Calu3 (cell line): ENCODE data around the gene SLC25A5. TPM values are rescaled to one million over a fixed set of nuclear protein-coding genes. Genes with fewer than 3 reads are reported as not detected.

ENCODE experiments used
- BruUV-seq: library from RNA; stranded (reverse); fragments of 400-500 nt; replicated peaks from 2 replicates; lab custom pipeline; 2021; lab: Mats Ljungman, UMichigan
- CTCF ChIA-PET: fragments of 300-600 bp; sonication (Branson Sonifier 250); formaldehyde crosslinking; loops from one replicate; lab custom pipeline; 2022; ENCODE audit warnings: antibody characterized with exemption; lab: Charles Lee
- DNase-seq: peaks from one replicate; pipeline ENCODE4 v3.0.0; 2022
- H3K27ac Mint-ChIP-seq: one replicate; pipeline ENCODE4 v1.8.0; 2022; ENCODE audit warnings: mixed read lengths; ENCODE audit not compliant: unreplicated experiment
- H3K27me3 Mint-ChIP-seq: one replicate; pipeline ENCODE4 v1.8.0; 2022; ENCODE audit warnings: mixed read lengths; ENCODE audit not compliant: unreplicated experiment
- H3K36me3 Mint-ChIP-seq: one replicate; pipeline ENCODE4 v1.8.0; 2022; ENCODE audit warnings: mild to moderate bottlenecking, moderate library complexity, mixed read lengths; ENCODE audit not compliant: insufficient read depth, unreplicated experiment
- H3K4me1 Mint-ChIP-seq: one replicate; pipeline ENCODE4 v1.8.0; 2022; ENCODE audit warnings: mild to moderate bottlenecking, low read depth, mixed read lengths; ENCODE audit not compliant: unreplicated experiment
- H3K4me3 Mint-ChIP-seq: one replicate; pipeline ENCODE4 v1.8.0; 2022; ENCODE audit warnings: mild to moderate bottlenecking, low read depth, moderate library complexity, mixed read lengths; ENCODE audit not compliant: unreplicated experiment
- H3K9me3 Mint-ChIP-seq: one replicate; pipeline ENCODE4 v1.8.0; 2022; ENCODE audit warnings: low read depth, mixed read lengths; ENCODE audit not compliant: unreplicated experiment
- CTCF ChIP-seq: fragments of 200-600 bp; IDR thresholded peaks from one replicate; pipeline ENCODE4 v1.8.0; 2022; ENCODE audit warnings: antibody characterized with exemption; ENCODE audit not compliant: unreplicated experiment
- intact Hi-C: fragments of 100-400 bp; cut with micrococcal nuclease; formaldehyde crosslinking; loops from one replicate; pipeline ENCODE4 v1.10.0; 2022; ENCODE audit not compliant: unreplicated experiment
- total RNA-seq: library from RNA; stranded (reverse); gene quantifications from 2 replicates; pipeline ENCODE4 v1.2.3, GENCODE V29; 2022

The SLC25A5 gene
- total RNA-seq, 1 experiment from 2014 or later = 416 TPM

- Mint-ChIP-seq H3K36me3 (no peaks in the 10 kb centered on the region), H3K4me1 (no peaks in the 10 kb centered on the region), H3K27me3 (no peaks in the 10 kb centered on the region), H3K4me3 (no peak overlapping the region), H3K9me3 (no peaks in the 10 kb centered on the region), H3K27ac (no peak overlapping the region)
- intact Hi-C loops = no loop called here
- TF ChIP-seq CTCF = no peak
- BruUV-seq = no TSS peak
- no peak for DNase-seq
- CTCF ChIA-PET = no interaction called here
Observed at GRCh38 chrX:119459181-119459580, 9.1 kb upstream of the SLC25A5 start.

GRCh38 chrX:119465555-119465954 is 2.7 kb upstream of the SLC25A5 start:
- Mint-ChIP-seq H3K4me1 (no peaks in the 10 kb centered on the region), H3K4me3 (no peak overlapping the region), H3K27me3 (no peaks in the 10 kb centered on the region), H3K9me3 (no peaks in the 10 kb centered on the region), H3K36me3 (peaks cover 25% of the 10 kb centered on the region), H3K27ac (no peak overlapping the region)
- CTCF ChIA-PET = no interaction called here
- intact Hi-C loops = loop anchor here (5.0 kb wide), 1 partner anchor 73 kb away; no protein-coding TSS in a partner anchor
- TF ChIP-seq CTCF = no peak
- DNase-seq = no peak
- BruUV-seq = no TSS peak

GRCh38 chrX:119466970-119467369 is 1.3 kb upstream of the SLC25A5 start:
- TF ChIP-seq CTCF = no peak
- no peak for DNase-seq
- no peaks in the 10 kb centered on the region for H3K27me3 Mint-ChIP-seq
- H3K4me3 Mint-ChIP-seq = no peak overlapping the region
- no peaks in the 10 kb centered on the region for H3K9me3 Mint-ChIP-seq
- intact Hi-C loops = loop anchor here (5.0 kb wide), 1 partner anchor 75 kb away; no protein-coding TSS in a partner anchor
- H3K27ac Mint-ChIP-seq = no peak overlapping the region
- CTCF ChIA-PET = no interaction called here
- no peaks in the 10 kb centered on the region for H3K4me1 Mint-ChIP-seq
- BruUV-seq = TSS peak; percentile 36
- peaks cover 36% of the 10 kb centered on the region for H3K36me3 Mint-ChIP-seq

- BruUV-seq = no TSS peak
- DNase-seq = no peak
- Mint-ChIP-seq H3K4me3 (peak overlapping the region; percentile 100), H3K4me1 (no peaks in the 10 kb centered on the region), H3K36me3 (peaks cover 40% of the 10 kb centered on the region), H3K9me3 (no peaks in the 10 kb centered on the region), H3K27me3 (no peaks in the 10 kb centered on the region), H3K27ac (no peak overlapping the region)
- intact Hi-C loops = loop anchor here (5.0 kb wide), 1 partner anchor 75 kb away; no protein-coding TSS in a partner anchor
- no peak for TF ChIP-seq CTCF
- CTCF ChIA-PET = interaction anchor here (2.6 kb wide), 1 partner anchor 45 kb away, joined by 16 read pairs; no protein-coding TSS in a partner anchor
Observed at GRCh38 chrX:119467433-119467832, 811 bp upstream of the SLC25A5 start.
